Measurements from ENCODE around the gene ATXN1.

GRCh38 chr6:16542070-16542469 is 219.2 kb downstream of the ATXN1 start:
- no peak for TF ChIP-seq CTCF (IDR thresholded peaks at IDR 0.05; ENCODE audit: low read depth, low read length)
- TF ChIP-seq EZH2phosphoT487 (IDR thresholded peaks at IDR 0.05; ENCODE audit: low read depth): no peak
